Measurements from ENCODE around the gene NCAM1.

NCAM1 gene

DNA sequence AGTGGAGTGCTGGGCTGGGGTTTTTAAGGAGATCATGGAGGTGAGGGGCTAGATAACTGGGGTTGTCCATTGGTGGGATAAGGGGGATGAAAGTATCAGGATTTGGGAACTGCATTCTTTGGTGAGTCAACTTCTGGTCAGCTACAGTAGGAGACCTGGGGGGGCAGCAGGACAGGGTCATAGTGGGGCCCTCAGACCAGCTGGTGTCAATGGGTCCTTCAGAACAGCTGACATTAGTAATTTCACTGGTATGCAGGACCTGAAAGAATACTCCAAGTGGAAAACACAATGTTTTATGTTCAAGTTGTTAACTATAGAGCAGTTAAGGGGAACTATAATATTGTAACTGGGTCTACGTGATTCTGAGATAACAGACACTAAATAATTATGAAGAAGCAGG lies 350.3 kb downstream of the NCAM1 start:
- H3K9me3 ChIP-seq (replicated peaks in 1 of 2; ENCODE audit: control insufficient read depth in 2 of 2, insufficient read depth in 1 of 2, low read depth in 1 of 2, low read length in 2 of 2) = no peaks in the 10 kb centered on the region
- H3K4me2 ChIP-seq (ENCODE audit: insufficient read depth, low read length, poor library complexity, severe bottlenecking) = no peak overlapping the region
- H3K14ac ChIP-seq (ENCODE audit: low read length) = no peak overlapping the region

GRCh38 chr11:113313601-113314000 lies 352.4 kb downstream of the NCAM1 start:
- H3K36me3 ChIP-seq (replicated peaks in 1 of 2; ENCODE audit: control insufficient read depth in 2 of 2, insufficient read depth in 2 of 2, low read length in 2 of 2) = peaks cover 0 to 10% of the 10 kb centered on the region in 2 donors
- H3K14ac ChIP-seq (ENCODE audit: low read length) = no peak overlapping the region
- no peak overlapping the region for H3K27ac ChIP-seq (replicated peaks; ENCODE audit: low read length)
- no peak overlapping the region for H2BK12ac ChIP-seq (ENCODE audit: low read length)
- no peak for DNase-seq (ENCODE audit: low spot score)
- H3K23ac ChIP-seq (ENCODE audit: low read depth, low read length, poor library complexity) = no peak overlapping the region
- H3K9me3 ChIP-seq (replicated peaks in 1 of 2; ENCODE audit: control insufficient read depth in 2 of 2, insufficient read depth in 1 of 2, low read depth in 1 of 2, low read length in 2 of 2) = no peaks in the 10 kb centered on the region
- no peak overlapping the region for H3K4me2 ChIP-seq (ENCODE audit: insufficient read depth, low read length, poor library complexity, severe bottlenecking)
- no peak overlapping the region for H2BK15ac ChIP-seq (ENCODE audit: low read length)
- no peak overlapping the region for H2BK120ac ChIP-seq (ENCODE audit: low read depth, low read length)
- H3K79me1 ChIP-seq (ENCODE audit: low read depth, low read length) = no peaks in the 10 kb centered on the region
- no peak overlapping the region for H3K9ac ChIP-seq (ENCODE audit: low read depth, low read length, poor library complexity)
- H3K4ac ChIP-seq (ENCODE audit: low read length) = no peak overlapping the region
- H3K4me1 ChIP-seq (ENCODE audit: control insufficient read depth in 2 of 2, insufficient read depth in 1 of 2, low read depth in 1 of 2, low read length in 2 of 2) = peaks cover 0 to 4% of the 10 kb centered on the region in 2 donors
- H3K27me3 ChIP-seq (ENCODE audit: control insufficient read depth in 3 of 3, insufficient read depth in 3 of 3, low read depth in 1 of 3, low read length in 3 of 3) = peaks cover 0 to 38% (median 12%) of the 10 kb centered on the region in 3 experiments
- no peak overlapping the region for H4K8ac ChIP-seq (ENCODE audit: low read depth, low read length)
- peak overlapping the region; percentile 98 for H2AFZ ChIP-seq (ENCODE audit: low read length)
- H2AK5ac ChIP-seq (ENCODE audit: low read depth, low read length) = no peak overlapping the region
- H2BK5ac ChIP-seq (ENCODE audit: low read length) = no peak overlapping the region
- H3K18ac ChIP-seq (ENCODE audit: low read length) = no peak overlapping the region
- H4K91ac ChIP-seq (ENCODE audit: low read depth, low read length, poor library complexity) = no peak overlapping the region
- no CpG with 5 or more reads among the region's 3 CpGs for WGBS, 2 donors (ENCODE audit: extremely low coverage in 2 of 2, insufficient read length in 2 of 2, insufficient replicate concordance in 1 of 2)
- no peak overlapping the region for H3K4me3 ChIP-seq (ENCODE audit: low read length in 2 of 2)

More for the DNA sequence above, 350.3 kb downstream of the NCAM1 start:
- H2AFZ ChIP-seq (ENCODE audit: low read length) = no peak overlapping the region
- peaks cover 0 to 2% of the 10 kb centered on the region in 2 donors for H3K36me3 ChIP-seq (replicated peaks in 1 of 2; ENCODE audit: control insufficient read depth in 2 of 2, insufficient read depth in 2 of 2, low read length in 2 of 2)
- H3K27ac ChIP-seq (replicated peaks; ENCODE audit: low read length) = no peak overlapping the region
- DNase-seq (ENCODE audit: low spot score) = no peak
- H4K8ac ChIP-seq (ENCODE audit: low read depth, low read length) = no peak overlapping the region
- H3K4me1 ChIP-seq (ENCODE audit: control insufficient read depth in 2 of 2, insufficient read depth in 1 of 2, low read depth in 1 of 2, low read length in 2 of 2) = peaks cover 0 to 4% of the 10 kb centered on the region in 2 donors
- no peak overlapping the region for H2BK120ac ChIP-seq (ENCODE audit: low read depth, low read length)
- H3K79me1 ChIP-seq (ENCODE audit: low read depth, low read length) = no peaks in the 10 kb centered on the region
- no peak overlapping the region for H3K9ac ChIP-seq (ENCODE audit: low read depth, low read length, poor library complexity)
- no peak overlapping the region for H2AK5ac ChIP-seq (ENCODE audit: low read depth, low read length)
- no peak overlapping the region for H2BK15ac ChIP-seq (ENCODE audit: low read length)
- H2BK5ac ChIP-seq (ENCODE audit: low read length) = no peak overlapping the region
- H3K23ac ChIP-seq (ENCODE audit: low read depth, low read length, poor library complexity) = no peak overlapping the region
- no peak overlapping the region for H2BK12ac ChIP-seq (ENCODE audit: low read length)
- H4K91ac ChIP-seq (ENCODE audit: low read depth, low read length, poor library complexity) = no peak overlapping the region
- H3K27me3 ChIP-seq (ENCODE audit: control insufficient read depth in 3 of 3, insufficient read depth in 3 of 3, low read depth in 1 of 3, low read length in 3 of 3) = peaks cover 0 to 49% (median 12%) of the 10 kb centered on the region in 3 experiments
- no peak overlapping the region for H3K4me3 ChIP-seq (ENCODE audit: low read length in 2 of 2)
- H3K18ac ChIP-seq (ENCODE audit: low read length) = no peak overlapping the region
- WGBS, 2 donors (ENCODE audit: extremely low coverage in 2 of 2, insufficient read length in 2 of 2, insufficient replicate concordance in 1 of 2) = no CpG with 5 or more reads among the region's 1 CpG
- no peak overlapping the region for H3K4ac ChIP-seq (ENCODE audit: low read length)

DNA sequence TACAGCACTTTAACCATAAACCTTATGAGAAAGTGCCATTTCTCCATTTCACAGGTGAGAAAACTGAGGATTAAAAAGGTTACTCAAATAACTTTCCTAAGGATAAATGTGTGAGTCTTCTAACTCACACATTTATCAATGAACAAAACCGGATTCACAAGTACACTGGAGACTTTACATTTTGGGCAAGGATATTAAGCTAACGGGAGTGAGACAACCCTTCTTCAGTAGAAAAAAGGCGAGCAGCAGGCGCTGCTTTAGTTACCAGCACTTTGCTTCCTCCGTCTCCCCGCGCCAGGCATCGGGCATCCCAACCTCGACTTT lies 352.8 kb downstream of the NCAM1 start:
- Histone ChIP-seq H2BK5ac (ENCODE audit: low read length) (no peak overlapping the region), H3K4me3 (ENCODE audit: low read length in 2 of 2) (peak overlapping the region; percentile 46 to 88), H2BK15ac (ENCODE audit: low read length) (no peak overlapping the region), H3K79me1 (ENCODE audit: low read depth, low read length) (no peaks in the 10 kb centered on the region), H3K14ac (ENCODE audit: low read length) (no peak overlapping the region), H4K91ac (ENCODE audit: low read depth, low read length, poor library complexity) (no peak overlapping the region), H2BK120ac (ENCODE audit: low read depth, low read length) (no peak overlapping the region), H3K23ac (ENCODE audit: low read depth, low read length, poor library complexity) (no peak overlapping the region), H3K4ac (ENCODE audit: low read length) (no peak overlapping the region), H3K9ac (ENCODE audit: low read depth, low read length, poor library complexity) (no peak overlapping the region), H3K9me3 (replicated peaks in 1 of 2; ENCODE audit: control insufficient read depth in 2 of 2, insufficient read depth in 1 of 2, low read depth in 1 of 2, low read length in 2 of 2) (peaks cover 0 to 1% of the 10 kb centered on the region in 2 donors), H3K27me3 (ENCODE audit: control insufficient read depth in 3 of 3, insufficient read depth in 3 of 3, low read depth in 1 of 3, low read length in 3 of 3) (peaks cover 0 to 36% (median 12%) of the 10 kb centered on the region in 3 experiments), H2AK5ac (ENCODE audit: low read depth, low read length) (no peak overlapping the region), H2BK12ac (ENCODE audit: low read length) (no peak overlapping the region), H3K4me2 (ENCODE audit: insufficient read depth, low read length, poor library complexity, severe bottlenecking) (peak overlapping the region; percentile 61), H2AFZ (ENCODE audit: low read length) (peak overlapping the region; percentile 98), H3K4me1 (ENCODE audit: control insufficient read depth in 2 of 2, insufficient read depth in 1 of 2, low read depth in 1 of 2, low read length in 2 of 2) (peaks cover 0 to 4% of the 10 kb centered on the region in 2 donors), H3K18ac (ENCODE audit: low read length) (no peak overlapping the region), H3K27ac (replicated peaks; ENCODE audit: low read length) (no peak overlapping the region), H4K8ac (ENCODE audit: low read depth, low read length) (no peak overlapping the region), H3K36me3 (replicated peaks in 1 of 2; ENCODE audit: control insufficient read depth in 2 of 2, insufficient read depth in 2 of 2, low read length in 2 of 2) (peaks cover 0 to 14% of the 10 kb centered on the region in 2 donors)
- no CpG with 5 or more reads among the region's 9 CpGs for WGBS, 2 donors (ENCODE audit: extremely low coverage in 2 of 2, insufficient read length in 2 of 2, insufficient replicate concordance in 1 of 2)
- DNase-seq (ENCODE audit: low spot score) = no peak

GRCh38 chr11:113314389-113315301 lies 353.4 kb downstream of the NCAM1 start, which contains the start of gene TTC12:
TSS of gene TTC12 (plus strand) at chr11:113314583. CDS start at chr11:113316258, 1,675 bp downstream.
- Histone ChIP-seq H2BK12ac (ENCODE audit: low read length) (no peak within 1 kb of the TSS), H3K14ac (ENCODE audit: low read length) (peak within 1 kb of the TSS; percentile 94), H3K4ac (ENCODE audit: low read length) (no peak within 1 kb of the TSS), H3K79me1 (ENCODE audit: low read depth, low read length) (no peaks in the 10 kb centered on the region), H3K4me1 (ENCODE audit: control insufficient read depth in 2 of 2, insufficient read depth in 1 of 2, low read depth in 1 of 2, low read length in 2 of 2) (peaks cover 0 to 4% of the 10 kb centered on the region in 2 donors), H2AK5ac (ENCODE audit: low read depth, low read length) (no peak within 1 kb of the TSS), H4K8ac (ENCODE audit: low read depth, low read length) (peak within 1 kb of the TSS; percentile 83), H3K36me3 (replicated peaks in 1 of 2; ENCODE audit: control insufficient read depth in 2 of 2, insufficient read depth in 2 of 2, low read length in 2 of 2) (peaks cover 0 to 18% of the 10 kb centered on the region in 2 donors), H3K4me3 (ENCODE audit: low read length in 2 of 2) (peak within 1 kb of the TSS; percentile 88 to 99), H2BK15ac (ENCODE audit: low read length) (peak within 1 kb of the TSS; percentile 59), H3K18ac (ENCODE audit: low read length) (peak within 1 kb of the TSS; percentile 95), H3K27ac (replicated peaks; ENCODE audit: low read length) (peak within 1 kb of the TSS; percentile 74), H4K91ac (ENCODE audit: low read depth, low read length, poor library complexity) (no peak within 1 kb of the TSS), H3K9me3 (replicated peaks in 1 of 2; ENCODE audit: control insufficient read depth in 2 of 2, insufficient read depth in 1 of 2, low read depth in 1 of 2, low read length in 2 of 2) (peaks cover 0 to 2% of the 10 kb centered on the region in 2 donors), H3K9ac (ENCODE audit: low read depth, low read length, poor library complexity) (peak within 1 kb of the TSS; percentile 99), H2AFZ (ENCODE audit: low read length) (peak within 1 kb of the TSS; percentile 98), H2BK5ac (ENCODE audit: low read length) (peak within 1 kb of the TSS; percentile 55), H3K27me3 (ENCODE audit: control insufficient read depth in 3 of 3, insufficient read depth in 3 of 3, low read depth in 1 of 3, low read length in 3 of 3) (peaks cover 0 to 32% (median 12%) of the 10 kb centered on the region in 3 experiments), H3K23ac (ENCODE audit: low read depth, low read length, poor library complexity) (peak within 1 kb of the TSS; percentile 62), H3K4me2 (ENCODE audit: insufficient read depth, low read length, poor library complexity, severe bottlenecking) (peak within 1 kb of the TSS; percentile 72), H2BK120ac (ENCODE audit: low read depth, low read length) (no peak within 1 kb of the TSS)
- peak; percentile 88 for DNase-seq (ENCODE audit: low spot score)
- WGBS, 2 donors (ENCODE audit: extremely low coverage in 2 of 2, insufficient read length in 2 of 2, insufficient replicate concordance in 1 of 2) = no CpG with 5 or more reads among the region's 64 CpGs

All from neuronal stem cell (in vitro differentiated cells).